Left lung (tissue), 10 donors: ENCODE data around the gene PPP2R1A. TPM values are rescaled to one million over a fixed set of nuclear protein-coding genes. Genes with fewer than 3 reads are reported as not detected.
"Not testable (repeated sequence)": the region's sequence is repeated elsewhere in the genome, so short reads cannot be mapped to it uniquely, and the experiment has no call there.

Source experiments
- ATAC-seq: fragments of 200-7000 bp; cut with Tn5 transposase; one replicate; pipeline ENCODE4 v1.9.1; 2020; ENCODE audit warnings: moderate library complexity
- DNase-seq, 4 donors: peaks; one replicate each; pipeline ENCODE4 v3.0.0-alpha.2; 2013 to 2020
- H3K27ac ChIP-seq, 2 donors: fragments of 200-600 bp; sonication (generic) in 1 of 2; one replicate each; pipeline versions ENCODE4 v1.5.0 to v1.8.0; 2020 to 2021
- H3K27me3 ChIP-seq, 2 donors: fragments of 200-600 bp; sonication (generic) in 1 of 2; one replicate each; pipeline versions ENCODE4 v1.5.0 to v1.8.0; 2020 to 2021
- H3K36me3 ChIP-seq, 2 donors: fragments of 200-600 bp; sonication (generic) in 1 of 2; one replicate each; pipeline versions ENCODE4 v1.5.0 to v1.8.0; 2020 to 2021
- H3K4me1 ChIP-seq, 2 donors: fragments of 200-600 bp; one replicate each; pipeline ENCODE4 v1.8.0; 2021
- H3K4me3 ChIP-seq, 2 donors: fragments of 200-600 bp; sonication (generic) in 1 of 2; one replicate each; pipeline versions ENCODE4 v1.5.0 to v1.8.0; 2020 to 2021; ENCODE audit warnings: mild to moderate bottlenecking in 1 of 2
- H3K9me3 ChIP-seq, 2 donors: fragments of 200-600 bp; sonication (generic) in 1 of 2; one replicate each; pipeline versions ENCODE4 v1.5.0 to v1.8.0; 2020 to 2021
- CTCF ChIP-seq, 2 donors: fragments of 200-600 bp; sonication (generic) in 1 of 2; IDR thresholded peaks; one replicate each; pipeline versions ENCODE4 v1.5.0 to v1.8.0; 2021; ENCODE audit warnings: antibody characterized with exemption in 2 of 2
- intact Hi-C, 2 donors: fragments of 100-400 bp; cut with DNase I; formaldehyde crosslinking; loops; one replicate each; pipeline versions ENCODE4 v1.11.2 to v1.14.2; 2022
- polyA plus RNA-seq, 6 donors: library from polyadenylated mRNA; unstranded; fragments of 120-200 nt; gene quantifications; one replicate each; pipeline ENCODE4 v1.2.1, GENCODE V29; 2013; ENCODE audit not compliant: insufficient read length in 6 of 6
- total RNA-seq, 2 donors: library from RNA; stranded (reverse); fragmentation: NEBNext Ultra II Directional; extraction: Animal tissue kit (Norgen Biotek cat#: 25700); gene quantifications; one replicate each; pipeline ENCODE4 v1.2.1, GENCODE V29; 2021
- donor health status: DM: no; HTN: yes; CAD: no.
- donor health status: DM: no; HTN: no; CAD: no.

PPP2R1A gene
- total and polyA plus RNA-seq, 8 donors: 193 to 346 (median 325) TPM

DNA sequence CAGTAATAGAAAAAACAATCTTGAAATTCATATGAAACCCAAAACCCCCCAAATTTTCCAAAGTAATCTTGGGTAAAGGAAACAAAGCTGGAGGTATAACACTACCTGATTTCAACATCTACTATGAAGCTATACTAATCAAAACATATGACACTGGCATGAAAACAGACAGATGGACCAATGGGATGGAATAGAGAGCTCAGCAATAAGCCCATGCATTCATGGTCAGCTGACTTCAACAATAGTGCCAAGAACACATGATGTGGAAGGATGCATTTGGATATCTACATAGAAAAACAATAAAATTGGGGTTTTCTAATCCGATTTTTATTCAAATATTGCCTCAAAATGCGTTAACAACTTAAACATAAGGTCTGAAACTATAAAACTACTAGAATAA is 47.3 kb downstream of the PPP2R1A start:
- Histone ChIP-seq H3K36me3 (no peaks in the 10 kb centered on the region), H3K27me3 (no peaks in the 10 kb centered on the region), H3K27ac (no peak overlapping the region), H3K4me3 (no peak overlapping the region), H3K4me1 (peaks cover 0 to 4% of the 10 kb centered on the region in 2 donors), H3K9me3 (no peaks in the 10 kb centered on the region)
- no peak for DNase-seq
- intact Hi-C loops: loop anchor here in 1 of 2 donors (5.0 kb wide), 1 partner anchor 100 kb away; the partner anchor contains the start of gene ZNF616
- no peak for ATAC-seq
- TF ChIP-seq CTCF (IDR thresholded peaks at IDR 0.05): no peak

DNA sequence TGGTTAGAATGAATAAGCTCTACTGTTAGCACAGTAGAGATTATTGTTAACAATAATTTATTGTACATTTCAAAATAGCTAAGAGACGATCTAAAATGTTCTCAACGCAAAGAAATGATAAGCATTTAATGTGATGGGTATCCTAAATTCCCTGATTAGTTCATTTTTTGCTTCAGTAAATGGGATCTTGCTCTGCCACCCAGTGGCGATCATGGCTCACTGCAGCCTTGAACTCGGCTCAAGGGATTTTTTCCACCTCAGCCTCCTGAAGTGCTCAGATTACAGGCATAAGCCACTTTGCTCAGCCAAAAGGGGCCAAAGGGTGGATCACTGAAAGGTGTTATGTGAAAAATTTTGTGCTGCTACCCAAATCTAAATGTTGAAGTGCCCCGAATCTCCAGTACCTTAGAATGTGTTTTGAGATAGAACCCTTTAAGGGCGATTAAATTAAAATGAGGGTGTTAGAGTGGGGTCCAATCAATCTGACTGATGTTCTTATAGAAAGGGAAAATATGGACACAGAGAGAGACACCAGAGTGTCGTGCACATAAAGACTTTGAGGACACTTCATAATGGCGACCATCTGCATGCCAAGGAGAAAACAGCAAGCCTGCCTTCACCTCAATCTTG is 48.0 kb downstream of the PPP2R1A start:
- no peaks in the 10 kb centered on the region for H3K36me3 ChIP-seq
- peaks cover 0 to 4% of the 10 kb centered on the region in 2 donors for H3K4me1 ChIP-seq
- peak; percentile 88 to 93 for TF ChIP-seq CTCF (IDR thresholded peaks at IDR 0.05)
- DNase-seq (peak in 3 of 4 donors; percentile 49 to 78 (median 58)), ATAC-seq (peak; percentile 97)
- H3K4me3 ChIP-seq: no peak overlapping the region
- no peaks in the 10 kb centered on the region for H3K27me3 ChIP-seq
- no peak overlapping the region for H3K27ac ChIP-seq
- intact Hi-C loops: loop anchor here in 1 of 2 donors (5.0 kb wide), 1 partner anchor 101 kb away; the partner anchor contains the start of gene ZNF616
- no peaks in the 10 kb centered on the region for H3K9me3 ChIP-seq

- Histone ChIP-seq H3K27ac (no peak overlapping the region), H3K4me1 (no peaks in the 10 kb centered on the region), H3K4me3 (no peak overlapping the region), H3K36me3 (no peaks in the 10 kb centered on the region), H3K27me3 (no peaks in the 10 kb centered on the region), H3K9me3 (no peaks in the 10 kb centered on the region)
- intact Hi-C loops: no loop called here
- DNase-seq: no peak
- ATAC-seq: no peak
- TF ChIP-seq CTCF (IDR thresholded peaks at IDR 0.05): no peak
These were observed 54.2 kb downstream of the PPP2R1A start for GRCh38 chr19:52244021-52244420.

- Histone ChIP-seq H3K27me3 (no peaks in the 10 kb centered on the region), H3K4me1 (no peaks in the 10 kb centered on the region), H3K36me3 (no peaks in the 10 kb centered on the region), H3K4me3 (no peak overlapping the region), H3K27ac (no peak overlapping the region), H3K9me3 (peaks cover 0 to 1% of the 10 kb centered on the region in 2 donors)
- DNase-seq (peak in 1 of 4 donors; percentile 44), ATAC-seq (peak; percentile 87)
- intact Hi-C loops: no loop called here
- TF ChIP-seq CTCF (IDR thresholded peaks at IDR 0.05): peak; percentile 13 to 44
These were observed 58.4 kb downstream of the PPP2R1A start for GRCh38 chr19:52248241-52248640.

DNA sequence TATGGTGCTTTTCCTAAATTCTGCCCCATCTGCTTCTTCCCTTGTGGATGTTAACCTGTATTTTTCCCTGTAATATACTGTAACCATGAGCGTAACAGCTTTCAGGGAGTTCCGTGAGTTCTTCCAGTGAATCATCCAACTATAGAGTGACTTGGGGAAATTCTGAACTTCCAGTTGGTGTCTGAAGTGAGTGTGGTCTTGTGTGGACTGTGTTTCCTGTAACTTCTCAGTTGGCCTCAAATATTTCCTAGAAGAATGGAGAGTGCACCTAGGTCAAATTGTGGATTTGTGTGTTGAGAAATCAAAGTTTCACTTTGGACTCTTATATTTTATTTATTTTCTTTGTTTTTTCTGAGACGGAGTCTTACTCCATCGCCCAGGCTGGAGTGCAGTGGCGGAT is 68.6 kb downstream of the PPP2R1A start:
- no peak for ATAC-seq
- intact Hi-C loops: no loop called here
- no peak for DNase-seq
- Histone ChIP-seq H3K27ac (no peak overlapping the region), H3K36me3 (peaks cover 0 to under 1% of the 10 kb centered on the region in 2 donors), H3K9me3 (peaks cover 0 to 10% of the 10 kb centered on the region in 2 donors), H3K4me3 (no peak overlapping the region), H3K4me1 (no peaks in the 10 kb centered on the region), H3K27me3 (no peaks in the 10 kb centered on the region)
- no peak for TF ChIP-seq CTCF (IDR thresholded peaks at IDR 0.05)

- H3K27me3 ChIP-seq, intact Hi-C loops, H3K4me3 ChIP-seq, H3K27ac ChIP-seq, ATAC-seq, H3K36me3 ChIP-seq, DNase-seq, H3K9me3 ChIP-seq: not testable (repeated sequence)
- peaks cover 3 to 11% of the 10 kb centered on the region in 2 donors for H3K4me1 ChIP-seq
These were observed 75.7 kb downstream of the PPP2R1A start for GRCh38 chr19:52265556-52265955.
